Lung (tissue), 12 donors: Measurements from ENCODE around the gene ADAM12. TPM values are rescaled to one million over a fixed set of nuclear protein-coding genes. Genes with fewer than 3 reads are reported as not detected.
A peak's percentile ranks its signal among the peaks of the same experiment; 100 is the strongest.

Source experiments
- ATAC-seq: fragments of 200-7000 bp; cut with Tn5 transposase; one replicate; pipeline ENCODE4 v1.9.1; 2020; ENCODE audit warnings: moderate number of reproducible peaks; ENCODE audit not compliant: insufficient read depth, low FRiP score
- DNase-seq, 3 donors: peaks; one replicate each; pipeline ENCODE4 v3.0.0-alpha.2; 2013 to 2017
- H3K27ac ChIP-seq, 2 donors: one replicate each; pipeline ENCODE4 v1.5.1; 2013; ENCODE audit warnings: mild to moderate bottlenecking in 2 of 2, moderate library complexity in 2 of 2, control low read depth in 1 of 2, inconsistent platforms in 1 of 2, low read depth in 1 of 2, low read length in 1 of 2
- H3K27me3 ChIP-seq, 3 donors: one replicate each; pipeline ENCODE4 v1.5.1; 2013; ENCODE audit warnings: low read length in 2 of 3; ENCODE audit not compliant: control insufficient read depth in 3 of 3, insufficient read depth in 3 of 3
- H3K36me3 ChIP-seq, 4 donors: one replicate each; pipeline ENCODE4 v1.5.1; 2013; ENCODE audit warnings: low read length in 4 of 4, mild to moderate bottlenecking in 1 of 4, moderate library complexity in 1 of 4; ENCODE audit not compliant: control insufficient read depth in 4 of 4, insufficient read depth in 4 of 4
- H3K4me1 ChIP-seq, 5 donors: one replicate each; pipeline ENCODE4 v1.5.1; 2013; ENCODE audit warnings: low read length in 5 of 5, mild to moderate bottlenecking in 2 of 5, moderate library complexity in 1 of 5; ENCODE audit not compliant: control insufficient read depth in 5 of 5, insufficient read depth in 5 of 5
- H3K4me3 ChIP-seq: one replicate; pipeline ENCODE4 v1.5.1; 2013; ENCODE audit warnings: mild to moderate bottlenecking, control low read depth, moderate library complexity
- H3K9ac ChIP-seq, 2 donors: one replicate each; pipeline ENCODE4 v1.5.1; 2013; ENCODE audit warnings: low read length in 2 of 2, control low read depth in 1 of 2; ENCODE audit not compliant: insufficient read depth in 1 of 2
- H3K9me3 ChIP-seq, 4 donors: one replicate each; pipeline ENCODE4 v1.5.1; 2013; ENCODE audit warnings: low read length in 3 of 4, mild to moderate bottlenecking in 1 of 4, moderate library complexity in 1 of 4; ENCODE audit not compliant: control insufficient read depth in 4 of 4, insufficient read depth in 3 of 4
- CTCF ChIP-seq: IDR thresholded peaks from 2 replicates; pipeline ENCODE4 v1.5.1; 2012; ENCODE audit warnings: mild to moderate bottlenecking; ENCODE audit errors: control extremely low read depth, extremely low read depth
- WGBS, 2 donors: extraction: QIAGEN DNeasy Blood & Tissue Kit; methylation state at CpG; one replicate each; pipeline ENCODE4 v1.1.7; 2013; 5-methylcytosine and 5-hydroxymethylcytosine counted together
- polyA plus RNA-seq, 2 donors: library from polyadenylated mRNA; stranded (reverse); fragments of 200-250 nt; gene quantifications; one replicate each; pipeline ENCODE4 v1.2.1, GENCODE V29; 2013
- total RNA-seq, 2 donors: library from RNA; depleted of rRNA in 1 of 2; stranded (reverse); fragments of >200 nt in 1 of 2; gene quantifications; one replicate each; pipeline ENCODE4 v1.2.1, GENCODE V29; 2014 to 2021
- donor health status: control.
- donor health status: control.
- donor health status: Bipolar disorder and iron deficiency.
- donor health status: healthy.
- donor health status: DM: yes; HTN: yes; CAD: no.

The ADAM12 gene
- total and polyA plus RNA-seq, 4 donors, result 0.16 to 5.8 (median 0.85) TPM

- peaks cover 0 to 15% (median 0%) of the 10 kb centered on the region in 5 donors for H3K4me1 ChIP-seq
- ATAC-seq (no peak), DNase-seq (no peak)
- 80 to 85% methylated on average over 20 of the region's 20 CpGs for WGBS, 2 donors
- no peak for TF ChIP-seq CTCF
- no peak overlapping the region for H3K4me3 ChIP-seq
- no peak overlapping the region for H3K27ac ChIP-seq
- no peaks in the 10 kb centered on the region for H3K27me3 ChIP-seq
- H3K9ac ChIP-seq, result no peak overlapping the region
- H3K9me3 ChIP-seq, result no peaks in the 10 kb centered on the region
- H3K36me3 ChIP-seq, result no peaks in the 10 kb centered on the region
Measured at GRCh38 chr10:126224967-126225671, 163.2 kb downstream of the ADAM12 start.

DNA sequence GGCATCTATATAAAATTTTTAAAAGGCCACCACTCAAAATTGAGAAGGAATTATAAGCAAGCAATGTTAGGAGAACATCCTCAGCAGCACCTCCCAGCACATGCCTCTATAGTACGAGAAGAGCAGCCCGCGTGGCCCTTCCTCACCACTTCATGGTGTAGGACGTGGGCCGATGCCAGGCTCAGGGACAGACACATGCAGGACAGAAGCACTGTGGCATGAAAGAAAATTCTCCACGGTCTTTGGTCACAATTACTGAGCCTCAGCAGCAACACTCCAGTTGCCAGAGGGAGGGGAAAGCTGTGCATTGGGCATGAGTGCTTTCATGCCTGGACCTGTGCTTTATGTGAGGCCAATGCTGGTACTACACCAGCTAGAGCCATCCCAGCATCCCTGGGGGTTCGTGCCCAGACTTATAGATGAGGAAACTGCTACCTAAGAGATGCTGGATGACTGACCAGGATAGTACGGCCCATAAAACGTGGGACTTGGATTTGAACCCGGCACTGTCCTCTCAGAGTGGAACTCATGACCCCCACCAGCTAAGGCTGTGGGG lies 164.7 kb downstream of the ADAM12 start:
- ATAC-seq (no peak), DNase-seq (no peak)
- H3K27ac ChIP-seq, result no peak overlapping the region
- H3K4me3 ChIP-seq, result no peak overlapping the region
- H3K9ac ChIP-seq, result no peak overlapping the region
- H3K36me3 ChIP-seq, result no peaks in the 10 kb centered on the region
- WGBS, 2 donors, result 86 to 91% methylated on average over 10 of the region's 10 CpGs
- H3K4me1 ChIP-seq, result peaks cover 0 to 15% (median 0%) of the 10 kb centered on the region in 5 donors
- H3K27me3 ChIP-seq, result no peaks in the 10 kb centered on the region
- H3K9me3 ChIP-seq, result no peaks in the 10 kb centered on the region
- TF ChIP-seq CTCF, result no peak

DNA sequence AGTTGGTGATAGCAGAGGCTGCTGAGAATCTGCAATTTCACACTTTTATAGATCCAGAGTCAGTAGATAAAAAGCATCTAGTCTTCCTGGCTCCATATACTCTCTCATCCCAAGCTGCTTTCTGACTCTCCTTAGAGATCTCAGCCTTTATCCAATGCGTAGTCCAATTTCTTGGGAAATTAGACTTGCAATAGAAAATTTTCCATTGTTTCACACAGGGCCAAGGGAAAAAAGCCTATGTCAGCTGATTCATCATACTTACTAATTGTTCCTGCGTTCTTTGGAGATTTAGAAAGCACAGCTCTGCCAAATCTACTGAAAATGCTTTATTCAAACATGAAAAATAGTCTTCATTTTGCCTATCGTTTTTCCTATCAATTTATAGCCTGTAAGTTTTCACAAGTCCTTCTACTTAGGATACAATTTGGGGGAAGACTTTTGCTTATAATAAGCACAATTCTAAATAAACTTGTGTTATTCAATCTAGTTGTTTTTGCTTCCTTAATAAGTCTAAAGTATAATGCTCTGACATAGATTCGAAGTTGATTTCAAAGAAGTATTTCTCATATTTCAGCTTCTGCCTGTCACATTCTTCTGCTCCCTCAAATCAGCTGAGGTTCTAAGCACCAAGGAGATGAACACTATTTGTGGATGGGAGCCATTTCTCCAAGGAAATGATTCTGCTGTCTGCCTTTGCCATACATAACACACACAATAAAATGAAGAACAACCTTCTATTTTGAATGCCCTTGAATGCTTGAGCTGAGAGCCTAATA lies 165.4 kb downstream of the ADAM12 start:
- H3K27me3 ChIP-seq, result no peaks in the 10 kb centered on the region
- no peak for TF ChIP-seq CTCF
- no peaks in the 10 kb centered on the region for H3K9me3 ChIP-seq
- no peaks in the 10 kb centered on the region for H3K36me3 ChIP-seq
- H3K4me3 ChIP-seq, result no peak overlapping the region
- H3K27ac ChIP-seq, result no peak overlapping the region
- peaks cover 0 to 15% (median 0%) of the 10 kb centered on the region in 5 donors for H3K4me1 ChIP-seq
- WGBS, 2 donors, result 66 to 80% methylated on average over 4 of the region's 4 CpGs
- peak in 2 of 3 donors; percentile 64 to 80 for DNase-seq
- no peak overlapping the region for H3K9ac ChIP-seq
- no peak for ATAC-seq
